ENCODE results near the gene ZRSR2. TPM values are rescaled to one million over a fixed set of nuclear protein-coding genes. Genes with fewer than 3 reads are reported as not detected.

ZRSR2 gene
- total RNA-seq, 1 donor from 2014 or later, result 9.5 TPM

- intact Hi-C loops (cut with DNase I), result no loop called here
- H3K9me3 ChIP-seq, result no peaks in the 10 kb centered on the region
- peak; percentile 65 for TF ChIP-seq CTCF (IDR thresholded peaks at IDR 0.05)
- H3K27me3 ChIP-seq, result no peaks in the 10 kb centered on the region
- no peak overlapping the region for H3K4me3 ChIP-seq
- H3K36me3 ChIP-seq, result no peaks in the 10 kb centered on the region
- no peaks in the 10 kb centered on the region for H3K4me1 ChIP-seq
- DNase-seq, result no peak
- ATAC-seq, result peak; percentile 52
- H3K27ac ChIP-seq, result no peak overlapping the region
Measured at GRCh38 chrX:15761564-15762191, 28.6 kb upstream of the ZRSR2 start.

- DNase-seq, result no peak
- no peak overlapping the region for H3K27ac ChIP-seq
- no peaks in the 10 kb centered on the region for H3K36me3 ChIP-seq
- intact Hi-C loops (cut with DNase I), result no loop called here
- H3K4me1 ChIP-seq, result no peaks in the 10 kb centered on the region
- H3K27me3 ChIP-seq, result no peaks in the 10 kb centered on the region
- TF ChIP-seq CTCF (IDR thresholded peaks at IDR 0.05), result no peak
- H3K9me3 ChIP-seq, result no peaks in the 10 kb centered on the region
- H3K4me3 ChIP-seq, result no peak overlapping the region
- ATAC-seq, result no peak
Measured at GRCh38 chrX:15769300-15769954, 20.9 kb upstream of the ZRSR2 start.

- Histone ChIP-seq H3K27me3 (no peaks in the 10 kb centered on the region), H3K27ac (peak overlapping the region; percentile 58), H3K4me1 (no peaks in the 10 kb centered on the region), H3K9me3 (no peaks in the 10 kb centered on the region), H3K36me3 (peaks cover 9% of the 10 kb centered on the region), H3K4me3 (no peak overlapping the region)
- intact Hi-C loops (cut with DNase I), result no loop called here
- no peak for TF ChIP-seq CTCF (IDR thresholded peaks at IDR 0.05)
- no peak for DNase-seq
- no peak for ATAC-seq
Measured at GRCh38 chrX:15781961-15782699, 8.2 kb upstream of the ZRSR2 start.

GRCh38 chrX:15785176-15785750 is 5.0 kb upstream of the ZRSR2 start:
- H3K27me3 ChIP-seq, result no peaks in the 10 kb centered on the region
- TF ChIP-seq CTCF (IDR thresholded peaks at IDR 0.05), result no peak
- ATAC-seq, result no peak
- no peak for DNase-seq
- intact Hi-C loops (cut with DNase I), result no loop called here
- H3K4me3 ChIP-seq, result no peak overlapping the region
- no peak overlapping the region for H3K27ac ChIP-seq
- H3K4me1 ChIP-seq, result no peaks in the 10 kb centered on the region
- peaks cover 7% of the 10 kb centered on the region for H3K36me3 ChIP-seq
- H3K9me3 ChIP-seq, result no peaks in the 10 kb centered on the region

GRCh38 chrX:15786915-15787314 is 3.4 kb upstream of the ZRSR2 start:
- Histone ChIP-seq H3K4me1 (no peaks in the 10 kb centered on the region), H3K4me3 (no peak overlapping the region), H3K27me3 (no peaks in the 10 kb centered on the region), H3K36me3 (peaks cover 7% of the 10 kb centered on the region), H3K9me3 (no peaks in the 10 kb centered on the region), H3K27ac (no peak overlapping the region)
- ATAC-seq, result peak; percentile 39
- intact Hi-C loops (cut with DNase I), result no loop called here
- DNase-seq, result no peak
- TF ChIP-seq CTCF (IDR thresholded peaks at IDR 0.05), result no peak
